Heart left ventricle (tissue), 13 donors: ENCODE data around the gene NUAK2.

Source experiments
- POLR2A ChIP-seq, 2 donors: fragments of 450-650 bp; IDR thresholded peaks; one replicate each; pipeline ENCODE4 v1.6.1; 2017; ENCODE audit warnings: antibody characterized with exemption in 2 of 2, mild to moderate bottlenecking in 2 of 2, moderate library complexity in 2 of 2
- TF ChIP-seq, protein P1 (sequence below), 12 donors: fragments of 200-600 bp; sonication (generic) in 4 of 12; IDR thresholded peaks; one replicate each; pipeline versions ENCODE4 v1.5.0 to v1.8.0; 2018 to 2022; ENCODE audit warnings: antibody characterized with exemption in 12 of 12, mild to moderate bottlenecking in 5 of 12
- donor health status: ischemic (EF 13 %, LVEDD 7.1; RV severe dilation, severe dysfunction).
- donor health status: DM: no; HTN: yes; CAD: no.
- donor health status: DM: no; HTN: no; CAD: no.
- donor health status: ischemic (EF 25% LVEDD 6.9; RV normal size, moderate dysfunction).
- donor health status: ischemic (EF 25% LVEDD 5.7; RV mildly dilated, moderate dysfunction).
- donor health status: ischemic (EF 35%, LVEDD 5.7; RV mildly dilated, moderate dysfunction).
- donor health status: nonischemic (EF 11% LVEDD 7.7; RV severe dilation, severe dysfunction).
- donor health status: DM: yes; HTN: yes; CAD: no.
- donor health status: PGD.
- donor health status: ischemic (EF 29% LVEDD 5.4; RV normal size, mild dysfunction).
- donor health status: nonischemic (EF 23%, LVEDD 6.1; RV moderate dilation, normal function).

DNA sequence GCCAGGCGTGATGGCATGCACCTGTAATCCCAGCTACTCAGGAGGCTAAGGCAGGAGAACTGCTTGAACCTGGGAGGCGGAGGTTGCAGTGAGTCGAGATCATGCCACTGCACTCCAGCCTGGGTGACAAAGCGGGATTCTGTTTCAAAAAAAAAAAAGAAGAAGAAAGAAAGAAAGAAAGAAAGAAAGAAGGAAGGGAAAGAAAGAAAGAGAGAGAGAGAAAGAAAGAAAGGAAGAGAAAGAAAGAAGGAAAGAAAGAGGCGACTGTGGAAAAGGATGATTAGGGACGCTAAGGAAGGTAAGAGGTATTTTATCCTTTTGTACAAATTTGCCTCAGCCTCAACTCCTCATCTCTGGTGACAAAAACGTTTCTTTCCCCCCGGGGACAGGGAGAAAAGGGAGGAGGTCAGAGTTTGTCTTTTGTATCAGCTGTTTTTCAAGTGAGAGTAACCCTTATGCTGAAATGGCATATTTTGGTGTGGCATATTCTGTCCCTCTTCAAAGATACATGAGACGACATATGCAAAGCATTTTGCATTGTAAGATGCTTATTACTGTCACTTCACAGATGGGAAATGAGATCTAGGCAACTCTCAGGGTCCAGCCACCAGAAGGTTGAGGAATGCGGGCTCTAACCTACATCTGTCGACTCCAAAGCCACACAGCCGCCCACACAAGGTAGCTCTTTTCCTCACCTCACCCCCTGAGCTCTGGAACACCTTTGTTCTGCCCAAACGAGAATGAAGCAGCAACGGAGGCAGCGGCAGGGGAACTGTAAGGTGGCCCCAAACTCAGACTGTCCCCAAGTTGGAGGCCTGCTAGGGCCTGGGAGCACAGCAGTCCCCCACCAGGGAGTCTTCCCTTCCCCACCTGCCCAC is 38.0 kb downstream of the NUAK2 start:
- TF ChIP-seq, protein P1, sequence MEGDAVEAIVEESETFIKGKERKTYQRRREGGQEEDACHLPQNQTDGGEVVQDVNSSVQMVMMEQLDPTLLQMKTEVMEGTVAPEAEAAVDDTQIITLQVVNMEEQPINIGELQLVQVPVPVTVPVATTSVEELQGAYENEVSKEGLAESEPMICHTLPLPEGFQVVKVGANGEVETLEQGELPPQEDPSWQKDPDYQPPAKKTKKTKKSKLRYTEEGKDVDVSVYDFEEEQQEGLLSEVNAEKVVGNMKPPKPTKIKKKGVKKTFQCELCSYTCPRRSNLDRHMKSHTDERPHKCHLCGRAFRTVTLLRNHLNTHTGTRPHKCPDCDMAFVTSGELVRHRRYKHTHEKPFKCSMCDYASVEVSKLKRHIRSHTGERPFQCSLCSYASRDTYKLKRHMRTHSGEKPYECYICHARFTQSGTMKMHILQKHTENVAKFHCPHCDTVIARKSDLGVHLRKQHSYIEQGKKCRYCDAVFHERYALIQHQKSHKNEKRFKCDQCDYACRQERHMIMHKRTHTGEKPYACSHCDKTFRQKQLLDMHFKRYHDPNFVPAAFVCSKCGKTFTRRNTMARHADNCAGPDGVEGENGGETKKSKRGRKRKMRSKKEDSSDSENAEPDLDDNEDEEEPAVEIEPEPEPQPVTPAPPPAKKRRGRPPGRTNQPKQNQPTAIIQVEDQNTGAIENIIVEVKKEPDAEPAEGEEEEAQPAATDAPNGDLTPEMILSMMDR (IDR thresholded peaks at IDR 0.05) = no peak
- TF ChIP-seq POLR2A (IDR thresholded peaks at IDR 0.05) = no peak
